ENCODE results near the gene PRDM2.

PRDM2 gene

GRCh38 chr1:13763222-13763621 is 63.2 kb downstream of the PRDM2 start:
- in situ Hi-C loops (cut with MboI; ENCODE audit: low sequenced_read_pairs): no loop called here

GRCh38 chr1:13763991-13764390 is 64.0 kb downstream of the PRDM2 start:
- in situ Hi-C loops (cut with MboI; ENCODE audit: low sequenced_read_pairs): no loop called here

- in situ Hi-C loops (cut with MboI; ENCODE audit: low sequenced_read_pairs): no loop called here
Measured at GRCh38 chr1:13764588-13765332, 64.8 kb downstream of the PRDM2 start.

GRCh38 chr1:13766592-13767564 is 66.9 kb downstream of the PRDM2 start:
- in situ Hi-C loops (cut with MboI; ENCODE audit: low sequenced_read_pairs): no loop called here

- in situ Hi-C loops (cut with MboI; ENCODE audit: low sequenced_read_pairs): no loop called here
Measured at GRCh38 chr1:13769212-13769611, 69.2 kb downstream of the PRDM2 start.

- in situ Hi-C loops (cut with MboI; ENCODE audit: low sequenced_read_pairs): no loop called here
Measured at GRCh38 chr1:13769830-13770229, 69.8 kb downstream of the PRDM2 start.

- in situ Hi-C loops (cut with MboI; ENCODE audit: low sequenced_read_pairs): no loop called here
Measured at GRCh38 chr1:13770743-13771142, 70.8 kb downstream of the PRDM2 start.

- in situ Hi-C loops (cut with MboI; ENCODE audit: low sequenced_read_pairs): no loop called here
Measured at GRCh38 chr1:13771745-13772144, 71.8 kb downstream of the PRDM2 start.

GRCh38 chr1:13772271-13772670 is 72.3 kb downstream of the PRDM2 start:
- in situ Hi-C loops (cut with MboI; ENCODE audit: low sequenced_read_pairs): no loop called here

GRCh38 chr1:13774121-13774520 is 74.1 kb downstream of the PRDM2 start:
- in situ Hi-C loops (cut with MboI; ENCODE audit: low sequenced_read_pairs): no loop called here

- in situ Hi-C loops (cut with MboI; ENCODE audit: low sequenced_read_pairs): no loop called here
Measured at GRCh38 chr1:13775459-13775858, 75.5 kb downstream of the PRDM2 start.

- in situ Hi-C loops (cut with MboI; ENCODE audit: low sequenced_read_pairs): no loop called here
Measured at GRCh38 chr1:13775916-13776315, 75.9 kb downstream of the PRDM2 start.

- in situ Hi-C loops (cut with MboI; ENCODE audit: low sequenced_read_pairs): no loop called here
Measured at GRCh38 chr1:13778431-13778830, 78.4 kb downstream of the PRDM2 start.

- in situ Hi-C loops (cut with MboI; ENCODE audit: low sequenced_read_pairs): no loop called here
Measured at GRCh38 chr1:13779930-13780329, 79.9 kb downstream of the PRDM2 start.

GRCh38 chr1:13780780-13781179 is 80.8 kb downstream of the PRDM2 start:
- in situ Hi-C loops (cut with MboI; ENCODE audit: low sequenced_read_pairs): no loop called here

- in situ Hi-C loops (cut with MboI; ENCODE audit: low sequenced_read_pairs): no loop called here
Measured at GRCh38 chr1:13781228-13781627, 81.2 kb downstream of the PRDM2 start.

- in situ Hi-C loops (cut with MboI; ENCODE audit: low sequenced_read_pairs): no loop called here
Measured at GRCh38 chr1:13781907-13782633, 82.1 kb downstream of the PRDM2 start.

GRCh38 chr1:13782634-13783360 is 82.8 kb downstream of the PRDM2 start:
- in situ Hi-C loops (cut with MboI; ENCODE audit: low sequenced_read_pairs): no loop called here

- in situ Hi-C loops (cut with MboI; ENCODE audit: low sequenced_read_pairs): no loop called here
Measured at GRCh38 chr1:13783551-13783950, 83.6 kb downstream of the PRDM2 start.

GRCh38 chr1:13784971-13785370 is 85.0 kb downstream of the PRDM2 start:
- in situ Hi-C loops (cut with MboI; ENCODE audit: low sequenced_read_pairs): no loop called here

- in situ Hi-C loops (cut with MboI; ENCODE audit: low sequenced_read_pairs): no loop called here
Measured at GRCh38 chr1:13786541-13786940, 86.6 kb downstream of the PRDM2 start.
